GM19467 (cell line): ENCODE data around the gene CDH4.
"Not testable (repeated sequence)": the region's sequence is repeated elsewhere in the genome, so short reads cannot be mapped to it uniquely, and the experiment has no call there.

Source experiments
- ATAC-seq: cut with Tn5 transposase; IDR thresholded peaks from one replicate; pipeline ENCODE4 v1.9.1; 2021; ENCODE audit warnings: mild to moderate bottlenecking, moderate library complexity; ENCODE audit not compliant: unreplicated experiment

Gene CDH4

DNA sequence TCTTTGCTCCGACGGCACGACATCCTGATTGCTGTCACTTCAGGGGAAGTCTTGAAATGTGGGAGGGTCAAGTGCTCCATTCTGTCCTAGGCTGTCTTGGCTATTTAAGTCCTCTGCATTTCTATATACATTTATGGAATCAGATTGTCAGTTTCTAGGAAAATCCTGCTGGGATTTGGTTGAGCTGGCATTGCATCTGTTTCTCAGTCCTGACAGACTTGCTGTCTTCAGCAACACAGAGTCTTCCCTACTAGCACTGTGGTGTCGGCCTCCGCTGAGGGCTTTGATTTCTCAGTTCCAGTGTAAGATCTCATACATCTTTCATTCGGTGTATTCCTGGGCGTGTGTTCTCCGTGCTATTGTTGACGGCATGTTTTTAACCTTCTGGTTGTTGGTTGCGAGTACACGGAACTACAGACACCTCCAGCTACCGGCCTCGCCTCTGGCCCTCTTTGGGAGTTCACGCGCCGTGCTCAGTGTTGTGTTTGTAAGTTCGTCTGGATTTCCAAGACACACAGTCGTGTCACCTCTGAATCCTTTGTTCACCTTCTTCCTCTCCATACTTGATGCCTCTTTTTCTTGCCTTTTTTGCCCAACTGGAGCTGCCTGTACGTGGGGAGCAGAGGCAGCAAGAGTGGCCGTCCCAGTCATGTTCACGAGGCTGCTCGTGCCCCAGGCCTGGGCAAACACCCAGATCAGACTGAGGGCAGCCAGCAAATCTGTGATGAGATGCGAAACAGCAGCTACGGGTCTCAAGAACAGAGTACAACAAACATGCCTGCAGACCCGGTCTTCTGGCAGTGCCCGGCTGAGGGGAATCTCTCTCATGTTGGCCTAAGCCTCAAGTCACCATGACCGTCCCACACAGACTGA is 720.8 kb downstream of the CDH4 start:
- no peak for ATAC-seq

DNA sequence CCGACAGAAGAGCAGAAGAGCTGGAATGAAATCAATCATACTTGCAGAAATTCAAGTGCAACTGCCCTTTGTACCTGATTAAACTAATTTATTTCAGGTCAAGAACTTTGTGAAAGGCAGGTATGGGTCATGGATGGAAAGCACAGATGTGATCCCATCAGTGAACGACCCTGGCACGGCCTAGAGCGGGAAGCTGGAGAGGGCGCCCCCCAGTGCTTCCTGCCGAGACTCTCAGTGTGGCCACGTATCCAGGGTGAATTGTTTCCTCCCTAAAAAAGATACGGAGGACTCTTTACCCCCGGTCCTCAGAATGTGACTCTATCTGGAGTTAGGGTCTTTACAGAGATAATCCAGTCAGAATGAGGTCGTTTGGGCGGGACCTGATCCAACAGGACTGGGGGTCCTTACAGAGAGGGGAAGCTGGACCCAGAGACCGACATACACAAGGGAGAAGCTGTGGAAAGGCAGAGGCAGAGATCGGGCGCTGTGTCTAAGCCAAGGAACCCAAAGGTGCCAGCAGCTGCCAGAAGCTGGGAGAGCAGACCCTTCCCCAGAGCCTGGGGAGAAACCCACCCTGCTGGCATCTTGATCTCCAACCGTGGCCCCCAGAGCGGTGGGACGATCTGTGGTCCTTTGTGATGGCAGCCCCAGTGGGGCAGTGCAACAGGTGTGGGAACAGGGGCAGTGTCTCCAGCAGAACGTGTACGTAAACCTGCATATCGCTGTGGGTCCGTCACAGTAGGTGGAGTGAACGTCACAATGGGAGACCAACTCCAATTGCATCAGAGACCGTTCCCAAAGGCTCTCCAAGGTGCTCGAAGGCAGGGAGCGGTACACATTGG is 721.7 kb downstream of the CDH4 start:
- ATAC-seq: no peak

DNA sequence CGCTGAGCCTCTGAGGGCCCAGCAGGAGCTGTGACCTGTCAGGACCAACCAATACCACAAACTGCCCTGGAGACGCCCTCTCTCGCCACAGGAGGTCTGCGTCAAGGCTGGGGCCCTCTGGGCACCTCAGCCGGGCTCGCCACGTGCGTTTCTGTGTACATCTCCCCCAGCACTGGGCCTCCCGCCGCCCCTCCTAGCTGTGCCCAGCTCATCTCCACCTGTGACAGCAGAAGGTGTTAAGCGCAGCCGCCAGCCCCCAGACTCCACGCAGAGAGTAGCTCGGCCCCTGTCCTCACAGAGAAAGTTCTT is 722.2 kb downstream of the CDH4 start:
- ATAC-seq: no peak

DNA sequence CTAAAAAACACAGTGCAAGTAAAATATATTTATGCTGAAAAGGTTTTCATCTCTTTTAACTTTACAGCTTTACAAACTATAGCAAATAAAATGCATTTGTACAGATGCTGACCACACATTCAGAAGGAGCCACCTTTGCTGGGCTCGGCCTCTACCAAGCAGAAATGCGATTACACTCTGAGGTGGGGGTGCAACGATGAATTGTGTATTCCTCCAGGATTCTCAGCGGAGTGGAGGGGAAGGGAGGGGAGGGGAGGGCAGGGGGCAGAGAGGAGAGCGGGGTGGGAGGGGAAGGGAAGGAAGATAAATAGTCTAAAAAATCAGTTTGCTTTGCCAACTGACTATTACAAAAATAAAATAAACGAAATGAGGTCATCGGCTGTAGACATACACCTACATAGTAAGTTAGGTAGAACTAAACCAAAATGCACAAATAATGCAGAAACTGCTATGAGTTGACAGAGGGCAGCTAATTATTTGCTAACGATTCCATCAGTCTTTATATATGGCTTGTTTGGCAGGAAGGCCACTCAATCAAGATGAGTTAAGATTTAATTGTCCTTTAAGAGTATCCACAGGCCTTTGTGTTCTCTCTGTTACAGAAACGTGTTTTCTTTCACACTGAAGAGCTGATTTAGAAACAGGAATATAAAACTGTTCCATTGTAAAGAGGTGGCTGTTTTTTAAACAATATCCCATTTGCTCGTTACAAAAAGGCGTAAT is 723.5 kb downstream of the CDH4 start:
- no peak for ATAC-seq

DNA sequence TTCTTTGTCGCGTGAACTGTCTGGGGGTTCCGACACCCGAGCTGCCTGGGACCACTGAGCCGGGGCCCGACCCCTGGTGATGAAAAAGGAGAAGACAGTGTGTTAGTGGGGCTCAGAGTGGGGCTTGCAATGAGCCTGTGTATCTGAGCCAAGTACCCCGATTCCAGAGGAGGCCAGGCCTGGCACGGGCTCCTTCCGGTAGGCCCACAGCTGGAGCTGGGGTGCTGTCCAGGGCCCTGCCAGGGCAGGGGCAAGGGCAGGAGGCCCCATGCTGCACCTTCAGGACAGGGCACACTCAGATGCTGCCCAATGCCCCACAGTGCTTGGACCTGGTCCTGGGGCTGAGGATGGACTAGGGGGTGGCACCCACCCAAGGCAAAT is 724.2 kb downstream of the CDH4 start:
- no peak for ATAC-seq

DNA sequence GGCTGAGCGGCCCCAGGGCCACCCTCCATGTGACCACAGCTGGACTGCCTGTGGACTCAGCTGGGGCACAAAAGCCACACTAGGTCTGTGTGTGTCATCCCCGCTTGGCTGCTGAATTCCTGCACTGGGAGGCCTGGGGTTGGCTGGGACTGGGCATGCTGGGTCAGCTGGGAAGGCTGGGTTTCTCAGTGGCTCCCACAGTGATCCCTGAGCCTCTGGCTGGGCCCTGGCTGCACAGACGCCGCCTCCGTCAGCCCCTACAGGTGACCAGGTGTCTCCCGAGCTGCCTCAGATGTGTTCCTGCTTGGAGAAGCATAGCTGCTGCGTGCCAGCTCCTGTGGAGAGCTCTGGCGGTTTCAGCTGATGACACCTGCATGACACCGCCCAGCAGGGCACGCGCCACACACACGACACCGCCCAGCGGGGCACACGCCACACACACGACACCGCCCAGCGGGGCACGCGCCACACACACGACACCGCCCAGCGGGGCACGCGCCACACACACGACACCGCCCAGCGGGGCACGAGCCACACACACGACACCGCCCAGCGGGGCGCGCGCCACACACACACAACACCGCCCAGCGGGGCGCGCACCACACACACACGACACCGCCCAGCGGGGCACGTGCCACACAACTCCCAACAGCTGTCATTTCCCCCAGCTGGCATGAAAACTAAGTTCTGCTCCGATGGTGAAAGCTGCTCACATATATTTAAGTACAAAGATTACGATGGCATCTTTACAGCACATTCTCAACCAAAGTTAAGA is 724.8 kb downstream of the CDH4 start:
- no peak for ATAC-seq

DNA sequence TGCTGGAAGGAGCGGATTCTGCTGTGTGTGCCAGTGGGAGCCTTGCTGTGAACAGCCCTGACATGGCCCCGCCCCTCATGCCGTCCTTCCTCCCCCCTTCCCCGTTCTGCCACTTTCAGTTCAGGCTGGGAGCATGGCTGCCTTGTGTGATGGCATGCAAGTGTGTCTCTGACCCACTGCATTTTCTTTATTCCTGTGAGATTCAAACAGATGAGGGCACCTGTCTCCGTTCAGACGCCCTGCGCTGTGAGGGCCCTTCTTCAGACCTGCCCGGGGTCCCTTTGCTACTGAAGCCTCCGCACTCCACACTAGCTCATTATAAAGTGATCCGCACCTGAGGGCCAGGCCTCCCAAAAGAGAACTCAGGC is 725.3 kb downstream of the CDH4 start:
- no peak for ATAC-seq

DNA sequence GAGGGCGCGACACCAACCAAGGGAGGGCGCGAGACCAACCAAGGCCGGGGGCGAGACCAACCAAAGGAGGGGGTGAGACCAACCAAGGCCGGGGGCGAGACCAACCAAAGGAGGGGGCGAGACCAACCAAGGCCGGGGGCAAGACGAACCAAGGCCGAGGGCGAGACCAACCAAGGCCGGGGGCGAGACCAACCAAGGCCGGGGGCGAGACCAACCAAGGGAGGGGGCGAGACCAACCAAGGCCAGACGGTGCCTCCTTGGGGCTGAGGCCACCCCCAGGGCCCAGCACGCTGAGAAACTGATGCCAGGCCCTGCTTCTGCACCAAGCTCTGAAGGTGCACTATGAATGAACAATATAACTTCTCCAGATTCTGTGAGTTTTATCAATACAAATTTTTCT is 726.4 kb downstream of the CDH4 start:
- ATAC-seq: no peak

DNA sequence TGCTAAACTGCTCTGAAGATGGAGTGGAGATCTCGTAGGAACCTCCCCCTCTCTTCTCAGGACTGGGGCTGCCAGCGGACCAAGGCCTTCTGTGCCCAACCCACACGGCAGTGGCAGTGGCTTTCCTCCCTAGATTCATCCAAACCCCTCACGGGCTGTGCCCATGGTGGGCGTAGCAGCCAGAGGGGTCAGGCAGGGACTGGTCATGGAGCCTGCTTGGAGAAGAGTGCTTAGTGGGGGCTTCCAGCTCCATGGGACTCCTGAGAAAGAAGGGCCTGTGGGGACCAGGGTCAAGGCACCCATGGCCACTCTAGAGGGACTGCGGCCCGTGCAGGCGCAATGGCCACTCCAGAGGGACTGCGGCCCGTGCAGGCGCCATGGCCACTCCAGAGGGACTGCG is 727.0 kb downstream of the CDH4 start:
- ATAC-seq: no peak

DNA sequence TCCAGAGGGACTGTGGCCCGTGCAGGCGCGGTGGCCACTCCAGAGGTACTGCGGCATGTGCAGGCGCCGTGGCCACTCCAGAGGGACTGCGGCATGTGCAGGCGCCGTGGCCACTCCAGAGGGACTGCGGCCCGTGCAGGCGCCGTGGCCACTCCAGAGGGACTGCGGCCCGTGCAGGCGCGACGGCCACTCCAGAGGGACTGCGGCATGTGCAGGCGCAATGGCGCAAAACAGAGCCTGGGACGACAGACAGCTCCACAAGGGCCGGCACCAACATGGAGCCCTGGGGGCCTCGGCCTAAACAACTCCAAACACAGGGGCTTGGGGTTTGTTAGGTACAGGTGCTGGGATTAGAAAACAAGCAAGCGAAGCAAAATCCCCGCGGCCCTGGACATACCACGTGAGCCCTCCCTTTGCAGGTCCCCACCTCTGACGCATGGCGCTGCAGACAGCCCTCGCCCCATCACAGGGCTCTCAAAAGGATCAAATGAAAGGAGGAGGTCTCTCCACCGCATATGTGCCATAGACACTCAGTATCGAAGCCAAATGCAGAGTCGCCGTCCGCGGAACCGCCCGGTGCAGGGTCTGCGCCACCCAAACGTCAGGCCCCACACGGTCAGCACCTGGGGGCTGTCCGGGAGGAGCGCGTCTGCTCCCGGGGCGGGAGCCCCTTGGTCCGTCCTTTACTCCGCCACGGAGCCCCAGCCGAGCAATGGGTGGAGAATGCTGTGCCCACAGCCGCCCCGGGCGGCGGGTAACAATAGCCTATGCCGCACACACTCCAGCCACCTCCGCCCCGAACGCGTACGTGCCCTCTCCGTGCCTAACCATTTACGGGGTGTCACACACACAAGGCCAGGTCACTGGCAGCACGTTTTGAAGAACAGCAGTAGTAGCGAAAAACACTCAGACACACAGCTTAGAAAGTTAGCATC is 727.9 kb downstream of the CDH4 start:
- ATAC-seq: no peak

DNA sequence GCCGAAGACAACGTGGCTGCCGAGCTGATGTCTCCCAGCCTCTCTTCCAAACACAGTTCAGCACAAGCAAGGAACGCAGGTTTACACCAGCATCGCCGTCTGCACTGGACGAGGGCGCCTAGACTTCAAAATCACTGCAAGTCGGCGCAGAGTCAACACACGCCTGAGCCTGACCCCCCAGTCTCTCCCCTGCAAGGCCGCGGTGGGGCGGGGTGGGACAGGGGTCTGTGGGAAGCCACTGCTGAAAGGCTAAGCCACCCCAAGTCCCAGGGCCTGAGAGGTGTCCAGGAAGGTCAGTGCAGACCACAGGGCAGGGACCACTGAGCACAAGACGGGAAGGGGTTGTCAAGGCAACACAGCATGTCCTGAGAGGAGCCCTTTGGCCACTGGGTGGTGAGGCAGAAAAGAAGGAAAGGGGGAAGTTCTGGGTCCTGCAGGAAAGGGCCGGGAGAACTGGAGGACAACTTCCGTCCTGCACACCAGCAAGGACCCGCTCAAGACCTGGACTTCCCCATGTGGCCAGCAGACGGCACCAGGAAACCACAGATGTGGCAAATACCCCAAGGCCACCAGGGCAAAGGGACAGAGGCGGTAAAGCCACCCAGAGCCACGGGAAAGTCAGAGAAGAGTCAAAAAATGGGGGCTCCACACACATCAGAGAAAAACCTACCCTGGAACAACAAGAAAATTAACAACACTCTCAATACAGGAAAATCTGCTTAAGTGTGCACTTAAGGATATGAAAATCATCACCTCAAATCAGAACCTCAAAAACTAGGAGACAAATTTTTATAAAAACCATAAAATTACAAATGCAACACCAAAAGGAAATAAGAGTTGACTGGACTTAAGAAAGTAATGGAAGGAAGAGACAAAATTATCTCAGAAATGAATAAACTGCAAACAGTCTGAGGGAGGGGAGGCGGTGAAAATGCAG is 728.9 kb downstream of the CDH4 start:
- no peak for ATAC-seq

DNA sequence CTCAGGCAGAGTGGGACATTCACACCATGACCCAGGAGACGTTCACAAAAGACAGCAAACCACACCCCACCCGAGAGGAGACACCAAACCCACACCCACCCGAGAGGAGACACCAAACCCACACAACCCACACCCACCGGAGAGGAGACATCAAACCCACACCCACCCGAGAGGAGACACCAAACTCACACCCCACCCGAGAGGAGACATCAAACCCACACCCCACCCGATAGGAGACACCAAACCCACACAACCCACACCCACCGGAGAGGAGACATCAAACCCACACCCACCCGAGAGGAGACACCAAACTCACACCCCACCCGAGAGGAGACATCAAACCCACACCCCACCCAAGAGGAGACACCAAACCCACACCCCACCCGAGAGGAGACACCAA is 729.6 kb downstream of the CDH4 start:
- ATAC-seq: not testable (repeated sequence)

DNA sequence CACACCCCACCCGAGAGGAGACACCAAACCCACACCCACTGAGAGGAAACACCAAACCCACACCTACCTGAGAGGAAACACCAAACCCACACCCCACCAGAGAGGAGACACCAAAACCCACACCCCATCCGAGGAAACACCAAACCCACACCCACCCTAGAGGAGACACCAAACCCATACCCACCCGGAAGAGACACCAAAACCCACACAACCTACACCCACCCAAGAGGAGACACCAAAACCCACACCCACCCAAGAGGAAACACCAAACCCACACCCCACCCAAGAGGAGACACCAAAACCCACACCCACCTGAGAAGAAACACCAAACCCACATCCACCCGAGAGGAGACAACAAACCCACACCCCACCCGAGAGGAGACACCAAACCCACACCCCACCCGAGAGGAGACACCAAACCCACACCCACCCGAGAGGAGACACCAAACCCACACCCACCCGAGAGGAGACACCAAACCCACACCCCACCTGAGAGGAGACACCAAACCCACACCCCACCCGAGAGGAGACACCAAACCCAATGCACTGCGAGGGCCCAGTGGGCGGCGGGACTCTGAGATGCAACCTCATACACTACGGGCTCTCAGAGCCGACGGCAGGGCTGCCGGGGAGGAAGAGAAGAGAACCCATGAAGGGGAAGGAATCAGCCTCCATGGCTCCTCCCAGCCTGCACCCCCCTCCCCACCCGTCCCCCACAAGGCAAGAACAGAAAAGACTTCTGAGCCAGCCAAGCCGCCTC is 730.3 kb downstream of the CDH4 start:
- no peak for ATAC-seq

DNA sequence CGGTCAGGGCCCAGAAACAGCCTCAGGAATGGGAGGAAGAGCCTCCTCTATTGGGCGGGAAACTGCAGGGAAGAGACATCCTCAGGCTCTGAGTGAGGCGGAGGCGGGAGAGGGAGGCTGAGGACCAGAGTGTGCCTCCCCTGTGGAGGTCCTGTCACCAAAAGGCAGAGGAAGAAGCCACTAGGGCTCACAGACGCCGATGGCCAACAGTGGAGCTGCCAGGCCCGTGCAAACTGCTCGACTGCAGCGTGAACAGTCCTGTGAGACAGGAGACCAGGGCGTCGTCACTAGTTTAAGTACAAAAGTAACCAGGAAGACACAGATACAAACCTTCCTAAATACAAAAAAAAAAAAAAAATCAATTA is 730.9 kb downstream of the CDH4 start:
- no peak for ATAC-seq

DNA sequence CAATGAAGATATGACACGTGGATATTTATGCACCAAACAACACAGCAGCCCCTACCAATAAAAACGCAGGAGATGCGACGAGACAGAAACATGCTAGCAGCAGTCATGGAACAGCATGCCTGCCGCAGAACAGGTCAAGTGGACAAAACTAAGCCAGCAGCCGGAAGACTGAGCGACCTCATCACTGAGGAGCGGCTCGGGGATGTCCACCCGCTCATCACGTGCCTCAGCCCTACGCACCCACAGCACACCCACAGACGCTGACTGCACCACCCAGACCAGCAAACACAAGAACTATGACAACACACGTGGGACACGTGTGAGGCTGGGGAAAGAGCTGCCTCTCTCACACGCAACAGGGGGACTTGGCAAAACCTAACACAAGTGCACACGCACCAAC is 731.9 kb downstream of the CDH4 start:
- ATAC-seq: no peak

DNA sequence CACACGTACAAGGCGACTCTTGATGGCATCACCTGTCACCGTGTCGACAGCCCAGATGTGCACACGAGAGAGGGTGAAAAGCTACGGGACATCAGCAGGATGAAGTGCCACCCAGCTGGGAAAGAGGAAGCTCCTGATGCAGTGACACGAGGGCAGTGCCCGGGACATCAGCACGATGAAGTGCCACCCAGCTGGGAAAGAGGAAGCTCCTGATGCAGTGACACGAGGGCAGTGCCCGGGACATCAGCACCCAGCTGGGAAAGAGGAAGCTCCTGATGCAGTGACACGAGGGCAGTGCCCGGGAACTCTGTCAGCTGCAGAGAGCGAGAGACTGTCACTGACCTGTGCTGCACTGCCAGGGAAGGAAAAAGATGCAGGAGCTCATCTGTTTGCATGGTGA is 732.4 kb downstream of the CDH4 start:
- not testable (repeated sequence) for ATAC-seq

DNA sequence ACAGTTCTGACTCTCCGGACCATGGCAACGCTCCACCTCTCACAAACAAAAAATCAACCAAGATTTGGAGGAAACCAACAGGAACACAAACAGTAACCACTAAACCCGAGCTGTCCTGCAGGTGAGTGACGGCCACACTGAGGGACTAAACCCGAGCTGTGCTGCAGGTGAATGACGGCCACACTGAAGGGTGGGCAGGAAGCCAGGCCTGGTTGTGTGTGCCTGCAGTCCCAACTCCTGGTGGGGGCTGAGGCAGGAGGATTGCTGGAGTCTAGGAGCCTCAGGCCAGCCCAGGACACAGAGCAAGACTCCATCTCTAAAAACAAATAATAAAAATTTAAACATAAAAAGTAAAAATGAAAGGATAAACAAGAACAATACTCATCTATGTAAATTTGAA is 733.0 kb downstream of the CDH4 start:
- no peak for ATAC-seq

DNA sequence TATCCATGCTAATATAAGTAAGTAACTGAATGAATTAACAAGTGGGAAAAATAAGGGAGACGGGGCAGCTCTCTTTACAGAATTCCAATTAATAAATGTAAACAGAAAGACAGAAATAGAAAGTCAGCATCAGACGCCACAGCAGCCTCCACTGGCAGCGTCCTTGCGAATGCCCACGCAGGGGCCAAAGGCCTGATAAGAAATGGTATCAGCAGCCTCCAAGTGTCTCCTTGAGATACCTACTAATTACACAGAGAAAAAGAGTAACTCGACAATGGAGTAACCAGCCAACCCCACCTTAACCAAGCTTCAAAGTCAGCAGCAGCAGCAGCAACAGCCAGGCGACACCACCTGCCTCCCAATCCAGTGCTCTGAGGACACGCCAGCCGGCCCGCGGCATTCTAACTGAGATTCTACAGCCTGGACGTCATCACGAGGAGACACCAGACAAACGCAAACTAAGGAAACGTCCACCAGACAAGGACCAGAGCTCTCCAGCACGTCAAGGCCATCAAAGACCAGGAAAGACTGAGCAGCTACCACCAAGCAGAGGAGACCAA is 734.8 kb downstream of the CDH4 start:
- no peak for ATAC-seq
